Measurements from ENCODE around the gene TMPRSS6. TPM values are rescaled to one million over a fixed set of nuclear protein-coding genes. Genes with fewer than 3 reads are reported as not detected.

Gene TMPRSS6
- polyA plus RNA-seq, 3 donors, result 0.24 to 0.53 (median 0.44) TPM

- DNase-seq, result no peak
Observed at GRCh38 chr22:37117092-37117491, 7.6 kb upstream of the TMPRSS6 start.

GRCh38 chr22:37115032-37115431 lies 5.5 kb upstream of the TMPRSS6 start:
- no peak for DNase-seq

GRCh38 chr22:37113757-37114156 lies 4.2 kb upstream of the TMPRSS6 start:
- no peak for DNase-seq

- DNase-seq, result no peak
Observed at GRCh38 chr22:37112084-37112728, 2.7 kb upstream of the TMPRSS6 start.

GRCh38 chr22:37111156-37111717 lies 1.7 kb upstream of the TMPRSS6 start:
- no peak for DNase-seq

- DNase-seq, result no peak
Observed at GRCh38 chr22:37107816-37108621, 1.5 kb downstream of the TMPRSS6 start.

- no peak for DNase-seq
Observed at GRCh38 chr22:37105990-37106389, 3.5 kb downstream of the TMPRSS6 start.

- DNase-seq, result no peak
Observed at GRCh38 chr22:37105154-37105553, 4.4 kb downstream of the TMPRSS6 start.

GRCh38 chr22:37103656-37104452 lies 5.7 kb downstream of the TMPRSS6 start:
- peak; percentile 24 for DNase-seq

- no peak for DNase-seq
Observed at GRCh38 chr22:37103151-37103550, 6.4 kb downstream of the TMPRSS6 start.

- DNase-seq, result no peak
Observed at GRCh38 chr22:37101311-37102066, 8.0 kb downstream of the TMPRSS6 start.

- no peak for DNase-seq
Observed at GRCh38 chr22:37100589-37101127, 8.9 kb downstream of the TMPRSS6 start.

GRCh38 chr22:37098976-37099591 lies 10.4 kb downstream of the TMPRSS6 start:
- DNase-seq, result no peak

- DNase-seq, result no peak
Observed at GRCh38 chr22:37097346-37097745, 12.2 kb downstream of the TMPRSS6 start.

GRCh38 chr22:37095113-37095512 lies 14.4 kb downstream of the TMPRSS6 start:
- no peak for DNase-seq

GRCh38 chr22:37094239-37094638 lies 15.3 kb downstream of the TMPRSS6 start:
- DNase-seq, result no peak

GRCh38 chr22:37092997-37093396 lies 16.5 kb downstream of the TMPRSS6 start:
- DNase-seq, result no peak

GRCh38 chr22:37091994-37092393 lies 17.5 kb downstream of the TMPRSS6 start:
- no peak for DNase-seq

GRCh38 chr22:37090920-37091695 lies 18.4 kb downstream of the TMPRSS6 start:
- DNase-seq, result no peak

- DNase-seq, result no peak
Observed at GRCh38 chr22:37089434-37089833, 20.1 kb downstream of the TMPRSS6 start.
